Skeletal muscle tissue (tissue), 5 donors: ENCODE measurements around the gene DYNLT2B. TPM values are rescaled to one million over a fixed set of nuclear protein-coding genes. Genes with fewer than 3 reads are reported as not detected.
"Not testable (repeated sequence)": the region's sequence is repeated elsewhere in the genome, so short reads cannot be mapped to it uniquely, and the experiment has no call there.

Experiments used
- H3K27ac ChIP-seq: one replicate; pipeline ENCODE4 v1.7.0; 2013; ENCODE audit warnings: mild to moderate bottlenecking, low read depth, low read length, inconsistent platforms
- H3K27me3 ChIP-seq, 3 donors: one replicate each; pipeline ENCODE4 v1.7.0; 2013; ENCODE audit warnings: low read length in 3 of 3; ENCODE audit not compliant: control insufficient read depth in 3 of 3, insufficient read depth in 3 of 3
- H3K36me3 ChIP-seq, 3 donors: one replicate each; pipeline ENCODE4 v1.7.0; 2013; ENCODE audit warnings: low read length in 3 of 3; ENCODE audit not compliant: control insufficient read depth in 3 of 3, insufficient read depth in 3 of 3
- H3K4me1 ChIP-seq, 3 donors: one replicate each; pipeline ENCODE4 v1.7.0; 2013; ENCODE audit warnings: low read length in 3 of 3, mild to moderate bottlenecking in 3 of 3; ENCODE audit not compliant: control insufficient read depth in 3 of 3, insufficient read depth in 3 of 3
- H3K4me3 ChIP-seq, 3 donors: one replicate each; pipeline ENCODE4 v1.7.0; 2013; ENCODE audit warnings: low read length in 3 of 3
- H3K9ac ChIP-seq, 3 donors: one replicate each; pipeline ENCODE4 v1.7.0; 2013; ENCODE audit warnings: low read length in 3 of 3, mild to moderate bottlenecking in 3 of 3, moderate library complexity in 2 of 3, low read depth in 1 of 3
- H3K9me3 ChIP-seq, 3 donors: one replicate each; pipeline ENCODE4 v1.7.0; 2013; ENCODE audit warnings: low read length in 3 of 3; ENCODE audit not compliant: control insufficient read depth in 3 of 3
- small RNA-seq: library from RNA; depleted of rRNA; stranded (forward); fragments of <200 nt; gene quantifications from one replicate; pipeline ENCODE3, GENCODE V24; 2014
- total RNA-seq: library from RNA; depleted of rRNA; stranded (reverse); fragments of >200 nt; gene quantifications from one replicate; pipeline ENCODE4 v1.2.3, GENCODE V29; 2014
- donor health status: Osteomylitis.

The DYNLT2B gene
- total RNA-seq, 1 donor from 2014 or later = 4.2 TPM

DNA sequence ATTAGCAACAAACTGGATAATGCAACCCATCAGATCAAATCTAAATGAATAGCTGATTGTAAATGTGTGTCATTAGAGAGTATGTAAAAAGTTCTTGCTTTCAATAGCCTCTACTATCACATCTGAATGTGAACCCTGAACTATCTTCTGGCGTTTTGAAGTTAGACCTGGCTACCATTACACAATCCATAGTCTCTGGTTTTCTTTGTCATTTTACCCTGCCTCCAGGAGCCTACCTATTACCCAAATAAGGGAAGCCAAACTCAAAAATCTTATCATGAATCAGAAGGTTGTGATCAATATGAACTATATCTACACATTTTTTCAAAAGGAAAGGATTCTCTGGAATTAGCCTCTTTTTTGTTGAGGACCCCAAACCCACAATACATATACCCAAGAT is 62.3 kb downstream of the DYNLT2B start:
- H3K36me3 ChIP-seq = peaks cover 6 to 24% (median 15%) of the 10 kb centered on the region in 3 donors

DNA sequence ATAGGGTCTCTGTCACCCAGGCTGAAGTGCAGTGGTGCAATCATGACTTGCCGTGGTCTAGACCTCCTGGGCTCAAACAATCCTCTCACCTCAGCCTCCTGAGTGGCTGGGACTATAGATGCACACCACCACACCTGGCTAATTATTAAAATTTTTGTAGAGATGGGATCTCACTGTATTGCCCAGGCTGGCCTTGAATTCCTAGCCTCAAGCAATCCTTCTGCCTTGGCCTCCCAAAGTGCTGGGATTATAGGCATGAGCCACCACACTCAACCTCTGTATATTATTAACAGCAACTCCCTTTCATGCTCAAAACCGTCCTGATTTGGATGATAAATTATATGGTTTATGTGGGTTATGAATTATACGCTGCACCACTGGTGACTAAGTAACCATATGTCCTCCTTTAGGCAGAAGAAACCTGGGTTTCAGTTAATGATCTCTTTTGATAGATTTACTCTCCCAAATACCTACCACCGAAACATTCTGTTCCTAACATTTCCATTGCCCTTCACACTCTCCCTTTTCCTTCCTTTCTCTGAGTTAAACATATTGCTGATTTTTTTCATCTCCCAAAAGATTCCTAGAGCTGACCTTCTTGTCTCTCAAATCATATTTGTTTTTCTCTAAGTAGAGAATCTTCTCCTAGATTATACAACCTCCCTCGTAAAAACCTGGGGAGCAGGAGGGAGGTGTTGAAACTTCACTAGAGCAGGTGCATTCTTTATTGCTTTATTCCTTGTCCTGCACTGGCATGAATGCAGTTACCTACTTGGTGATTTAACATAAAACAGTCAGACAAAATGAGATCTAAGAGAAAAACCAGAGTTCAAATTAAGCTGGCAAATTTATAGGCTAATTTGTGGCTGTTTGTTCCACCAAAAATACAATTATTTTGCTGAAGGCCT is 63.4 kb downstream of the DYNLT2B start:
- peaks cover 0 to 5% (median 0%) of the 10 kb centered on the region in 3 donors for H3K4me1 ChIP-seq
- H3K9me3 ChIP-seq = no peaks in the 10 kb centered on the region
- no peak overlapping the region for H3K4me3 ChIP-seq
- no peak overlapping the region for H3K9ac ChIP-seq
- H3K27me3 ChIP-seq = no peaks in the 10 kb centered on the region
- H3K27ac ChIP-seq = no peak overlapping the region
- peaks cover 6 to 25% (median 15%) of the 10 kb centered on the region in 3 donors for H3K36me3 ChIP-seq

More for the DNA sequence above, 62.3 kb downstream of the DYNLT2B start:
- Histone ChIP-seq H3K4me3 (no peak overlapping the region), H3K27ac (no peak overlapping the region), H3K27me3 (no peaks in the 10 kb centered on the region), H3K4me1 (peaks cover 0 to 5% (median 0%) of the 10 kb centered on the region in 3 donors), H3K9me3 (no peaks in the 10 kb centered on the region), H3K9ac (no peak overlapping the region)

DNA sequence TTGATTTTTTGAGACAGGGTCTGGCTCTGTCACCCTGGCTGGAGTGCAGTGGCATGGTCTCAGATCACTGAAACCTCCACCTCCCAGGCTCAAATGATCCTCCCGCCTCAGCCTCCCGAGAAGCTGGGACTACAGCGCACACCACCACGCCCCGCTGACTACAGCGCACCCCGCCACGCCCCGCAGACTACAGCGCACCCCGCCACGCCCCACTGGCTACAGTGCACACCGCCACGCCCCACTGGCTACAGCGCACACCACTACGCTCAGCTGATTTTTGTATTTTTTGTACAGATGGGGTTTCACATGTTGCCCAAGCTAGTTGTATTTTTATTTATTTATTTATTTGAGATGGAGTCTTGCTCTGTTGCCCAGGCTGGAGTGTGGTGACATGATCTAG is 66.1 kb downstream of the DYNLT2B start:
- peaks cover 0 to 5% (median 0%) of the 10 kb centered on the region in 3 donors for H3K4me1 ChIP-seq
- no peaks in the 10 kb centered on the region for H3K9me3 ChIP-seq

DNA sequence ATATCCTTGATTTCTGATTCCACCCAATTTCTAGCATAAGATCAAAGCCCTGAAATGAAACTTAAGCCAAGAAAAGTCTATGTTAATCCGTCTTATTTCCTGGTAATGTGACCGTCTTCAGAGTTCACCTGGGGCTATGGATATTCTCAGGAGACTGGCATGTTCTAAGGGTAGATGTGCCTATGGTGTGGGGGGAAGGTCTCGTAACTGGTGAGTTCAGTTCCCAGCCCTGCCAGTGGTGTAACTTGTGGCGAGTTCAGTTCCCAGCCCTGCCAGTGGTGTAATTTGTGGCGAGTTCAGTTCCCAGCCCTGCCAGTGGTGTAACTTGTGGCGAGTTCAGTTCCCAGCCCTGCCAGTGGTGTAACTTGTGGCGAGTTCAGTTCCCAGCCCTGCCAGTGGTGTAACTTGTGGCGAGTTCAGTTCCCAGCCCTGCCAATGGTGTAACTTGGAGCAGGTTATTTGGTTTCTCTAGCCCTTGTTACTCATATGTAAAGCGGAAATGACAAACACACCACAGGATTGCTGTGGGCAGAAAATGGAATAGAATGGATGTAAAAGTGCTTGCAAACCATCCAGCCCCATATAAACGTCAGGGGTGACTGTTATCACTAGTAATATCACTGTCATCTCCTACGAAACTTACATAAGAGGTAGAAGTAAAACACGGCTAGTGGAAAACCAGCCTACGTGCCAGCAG is 71.3 kb downstream of the DYNLT2B start:
- no peak overlapping the region for H3K4me3 ChIP-seq
- H3K27ac ChIP-seq = no peak overlapping the region
- H3K27me3 ChIP-seq = no peaks in the 10 kb centered on the region
- no peak overlapping the region for H3K9ac ChIP-seq
- peaks cover 0 to 5% (median 0%) of the 10 kb centered on the region in 3 donors for H3K4me1 ChIP-seq
- no peaks in the 10 kb centered on the region for H3K9me3 ChIP-seq
- H3K36me3 ChIP-seq = peaks cover 22 to 38% (median 33%) of the 10 kb centered on the region in 3 donors

More for the DNA sequence above, 66.1 kb downstream of the DYNLT2B start:
- no peaks in the 10 kb centered on the region for H3K27me3 ChIP-seq
- no peak overlapping the region for H3K27ac ChIP-seq
- no peak overlapping the region for H3K4me3 ChIP-seq
- H3K36me3 ChIP-seq = peaks cover 15 to 32% (median 25%) of the 10 kb centered on the region in 3 donors
- H3K9ac ChIP-seq = no peak overlapping the region

DNA sequence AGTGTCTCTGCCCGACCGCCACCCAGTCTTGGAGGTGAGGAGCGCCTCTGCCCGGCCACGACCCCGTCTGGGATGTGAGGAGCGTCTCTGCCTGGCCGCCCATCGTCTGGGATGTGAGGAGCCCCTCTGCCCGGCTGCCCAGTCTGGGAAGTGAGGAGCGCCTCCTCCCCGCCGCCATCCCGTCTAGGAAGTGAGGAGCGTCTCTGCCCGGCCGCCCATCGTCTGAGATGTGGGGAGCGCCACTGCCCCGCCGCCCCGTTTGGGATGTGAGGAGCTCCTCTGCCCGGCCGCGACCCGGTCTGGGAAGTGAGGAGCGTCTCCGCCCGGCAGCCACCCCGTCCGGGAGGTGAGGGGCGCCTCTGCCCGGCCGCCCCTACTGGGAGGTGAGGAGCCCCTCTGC is 73.9 kb downstream of the DYNLT2B start:
- H3K27me3 ChIP-seq, H3K4me1 ChIP-seq, H3K27ac ChIP-seq, H3K4me3 ChIP-seq, H3K9ac ChIP-seq, H3K9me3 ChIP-seq: not testable (repeated sequence)
- peaks cover 31 to 54% (median 37%) of the 10 kb centered on the region in 3 donors for H3K36me3 ChIP-seq

DNA sequence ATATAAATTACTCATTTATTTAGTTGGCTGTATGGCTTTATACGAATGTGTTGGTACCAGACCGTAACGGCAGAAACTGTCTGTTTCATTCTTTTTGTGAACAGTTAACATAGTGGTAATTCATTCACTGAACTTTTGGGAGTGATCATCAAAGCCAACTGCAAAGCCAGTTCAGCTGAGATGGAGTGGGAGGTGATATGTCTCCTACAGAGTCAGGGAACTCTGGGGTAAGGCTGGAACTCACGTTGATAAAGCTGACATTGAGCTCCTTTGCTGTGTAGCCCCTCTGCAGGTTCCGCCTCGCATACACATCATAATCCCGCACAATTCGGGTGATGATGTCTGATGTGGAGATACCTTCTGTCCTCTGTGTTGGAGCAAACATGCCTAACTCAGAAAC is 76.3 kb downstream of the DYNLT2B start:
- Histone ChIP-seq H3K4me1 (no peaks in the 10 kb centered on the region), H3K27me3 (no peaks in the 10 kb centered on the region), H3K4me3 (no peak overlapping the region), H3K27ac (no peak overlapping the region), H3K9ac (no peak overlapping the region), H3K9me3 (no peaks in the 10 kb centered on the region), H3K36me3 (peaks cover 32 to 61% (median 44%) of the 10 kb centered on the region in 3 donors)

Small RNA genes lying within 50 kb of the gene (small RNA-seq; reads per million reads assigned to genes)
- gene AC069257.2 (not detected), gene RNU6-910P (not detected)

Other genes with a start within 250 kb of the DYNLT2B start
- gene TFRC, start 236.2 kb downstream of the DYNLT2B start, total RNA-seq = 93.4 TPM
- gene ZDHHC19, start 106.8 kb downstream of the DYNLT2B start, total RNA-seq = not detected
- 2.1 TPM for gene SLC51A, start 101.7 kb downstream of the DYNLT2B start, total RNA-seq
- gene PCYT1A, start 30.5 kb downstream of the DYNLT2B start, total RNA-seq = 35.0 TPM
- gene TM4SF19, start 20.1 kb upstream of the DYNLT2B start, total RNA-seq = not detected
- 26.1 TPM for gene UBXN7, start 114.2 kb upstream of the DYNLT2B start, total RNA-seq
- 12.0 TPM for gene RNF168, start 185.5 kb upstream of the DYNLT2B start, total RNA-seq
- gene SMCO1, start 197.1 kb upstream of the DYNLT2B start, total RNA-seq = 3.7 TPM